Panc1 (cell line): ENCODE data around the gene ZNF273. TPM values are rescaled to one million over a fixed set of nuclear protein-coding genes. Genes with fewer than 3 reads are reported as not detected.
"Not testable (repeated sequence)": the region's sequence is repeated elsewhere in the genome, so short reads cannot be mapped to it uniquely, and the experiment has no call there.

Source experiments
- ATAC-seq: fragments of 200-7000 bp; cut with Tn5 transposase; 2 replicates; pipeline ENCODE4 v1.9.1; 2020; ENCODE audit warnings: mild to moderate bottlenecking, moderate library complexity
- BruUV-seq: library from RNA; stranded (reverse); fragments of 400-500 nt; replicated peaks from 2 replicates; lab custom pipeline; 2021; lab: Mats Ljungman, UMichigan
- CTCF ChIA-PET: fragments of 300-600 bp; sonication (Branson Sonifier 250); formaldehyde crosslinking; loops from one replicate; lab custom pipeline; 2022; ENCODE audit warnings: antibody characterized with exemption; lab: Charles Lee
- POLR2A ChIA-PET: fragments of 300-600 bp; sonication (Branson Sonifier 250); formaldehyde crosslinking; loops from one replicate; lab custom pipeline; 2022; ENCODE audit warnings: antibody characterized with exemption; lab: Charles Lee
- DNase-seq: peaks from one replicate; pipeline ENCODE4 v3.0.0-alpha.2; 2010; ENCODE audit warnings: low read depth, low spot score
- H3K27ac ChIP-seq: 2 replicates; pipeline ENCODE4 v1.5.1; 2011; ENCODE audit warnings: mild to moderate bottlenecking, low read length, inconsistent platforms
- H3K27me3 ChIP-seq: fragments of 200-500 bp; sonication (Bioruptor generic); 2 replicates; pipeline ENCODE4 v1.6.0; 2014; ENCODE audit warnings: low read length, inconsistent platforms; ENCODE audit not compliant: control insufficient read depth, insufficient read depth
- H3K36me3 ChIP-seq: fragments of 200-500 bp; sonication (Bioruptor generic); 2 replicates; pipeline ENCODE4 v1.5.1; 2014; ENCODE audit warnings: inconsistent platforms, mild to moderate bottlenecking, low read length, moderate library complexity; ENCODE audit not compliant: control insufficient read depth, insufficient read depth
- H3K4me1 ChIP-seq: 2 replicates; pipeline ENCODE4 v1.5.1; 2011; ENCODE audit warnings: inconsistent platforms, mild to moderate bottlenecking, low read length, moderate library complexity; ENCODE audit not compliant: control insufficient read depth, insufficient read depth
- H3K4me3 ChIP-seq, 2 experiments: 2 replicates each; pipeline ENCODE4 v1.5.1; 2011 to 2012; ENCODE audit warnings: low read depth in 2 of 2, low read length in 2 of 2, mild to moderate bottlenecking in 2 of 2, inconsistent platforms in 1 of 2, moderate library complexity in 1 of 2
- H3K9me3 ChIP-seq: fragments of 200-500 bp; sonication (Bioruptor generic); 2 replicates; pipeline ENCODE4 v1.5.1; 2014; ENCODE audit warnings: low read depth, mild to moderate bottlenecking, inconsistent platforms, low read length, moderate library complexity; ENCODE audit not compliant: control insufficient read depth, insufficient read depth
- POLR2AphosphoS5 ChIP-seq: IDR thresholded peaks from 2 replicates; pipeline ENCODE4 v1.6.1; 2012; ENCODE audit warnings: mild to moderate bottlenecking, low read depth, low read length, moderate library complexity
- SIN3A ChIP-seq: IDR thresholded peaks from 2 replicates; pipeline ENCODE4 v1.6.1; 2012; ENCODE audit warnings: low read depth, mild to moderate bottlenecking, low read length, moderate library complexity, borderline replicate concordance; ENCODE audit not compliant: insufficient read depth
- TCF7L2 ChIP-seq: IDR thresholded peaks from 2 replicates; pipeline ENCODE4 v1.6.1; 2011; ENCODE audit warnings: mild to moderate bottlenecking, low read depth, low read length, inconsistent platforms
- in situ Hi-C: cut with HindIII; loops from 2 replicates; pipeline ENCODE4 v1.10.0; 2016; ENCODE audit warnings: low sequenced_read_pairs, low pct_unique_long_range_greater_than_20kb
- intact Hi-C: fragments of 100-400 bp; cut with micrococcal nuclease; formaldehyde crosslinking; loops from one replicate; pipeline ENCODE4 v1.10.0; 2022; ENCODE audit not compliant: unreplicated experiment
- total RNA-seq: library from RNA; stranded (reverse); gene quantifications from one replicate; pipeline ENCODE4 v1.2.1, GENCODE V29; 2021; ENCODE audit not compliant: unreplicated experiment
- TF ChIP-seq, protein P1 (sequence below), 2 experiments: IDR thresholded peaks; 2 replicates each; pipeline ENCODE4 v1.6.1; 2011 to 2012; ENCODE audit warnings: low read depth in 2 of 2, control low read depth in 1 of 2, low read length in 1 of 2, mild to moderate bottlenecking in 1 of 2, moderate library complexity in 1 of 2; ENCODE audit not compliant: insufficient read depth in 1 of 2
- TF ChIP-seq, protein P2 (sequence below): fragments of 450-650 bp; IDR thresholded peaks from 2 replicates; pipeline ENCODE4 v1.5.1; 2017; ENCODE audit warnings: mild to moderate bottlenecking

ZNF273 gene
- total RNA-seq, 1 experiment from 2014 or later: 6.4 TPM

DNA sequence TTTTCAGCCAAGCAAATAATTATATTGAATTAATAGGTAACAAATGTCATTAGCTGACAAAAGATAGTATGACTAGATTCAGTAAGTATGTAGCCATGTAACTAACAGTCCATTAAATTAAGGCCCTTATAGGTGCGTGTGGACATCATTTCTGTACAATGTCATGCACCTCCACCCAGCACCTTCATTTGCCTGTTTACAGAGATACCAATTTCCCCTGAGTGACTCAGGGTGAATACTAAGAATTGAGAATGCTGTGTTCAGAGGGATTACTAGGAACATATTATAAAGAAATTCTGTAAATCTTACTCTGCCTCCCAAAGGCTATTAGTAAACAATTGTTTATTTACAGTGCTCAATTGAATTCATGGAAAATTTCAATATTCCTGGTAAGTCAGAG, 48.1 kb upstream of the ZNF273 start:
- ChIA-PET CTCF (no interaction called here), POLR2A (no interaction called here)
- no TSS peak for BruUV-seq
- Histone ChIP-seq H3K4me3 (no peak overlapping the region), H3K36me3 (no peaks in the 10 kb centered on the region), H3K9me3 (no peaks in the 10 kb centered on the region), H3K4me1 (no peaks in the 10 kb centered on the region; the same call in 1 of the 2 replicates), H3K27ac (no peak overlapping the region), H3K27me3 (no peaks in the 10 kb centered on the region)
- intact Hi-C loops: no loop called here
- TF ChIP-seq, protein P1, sequence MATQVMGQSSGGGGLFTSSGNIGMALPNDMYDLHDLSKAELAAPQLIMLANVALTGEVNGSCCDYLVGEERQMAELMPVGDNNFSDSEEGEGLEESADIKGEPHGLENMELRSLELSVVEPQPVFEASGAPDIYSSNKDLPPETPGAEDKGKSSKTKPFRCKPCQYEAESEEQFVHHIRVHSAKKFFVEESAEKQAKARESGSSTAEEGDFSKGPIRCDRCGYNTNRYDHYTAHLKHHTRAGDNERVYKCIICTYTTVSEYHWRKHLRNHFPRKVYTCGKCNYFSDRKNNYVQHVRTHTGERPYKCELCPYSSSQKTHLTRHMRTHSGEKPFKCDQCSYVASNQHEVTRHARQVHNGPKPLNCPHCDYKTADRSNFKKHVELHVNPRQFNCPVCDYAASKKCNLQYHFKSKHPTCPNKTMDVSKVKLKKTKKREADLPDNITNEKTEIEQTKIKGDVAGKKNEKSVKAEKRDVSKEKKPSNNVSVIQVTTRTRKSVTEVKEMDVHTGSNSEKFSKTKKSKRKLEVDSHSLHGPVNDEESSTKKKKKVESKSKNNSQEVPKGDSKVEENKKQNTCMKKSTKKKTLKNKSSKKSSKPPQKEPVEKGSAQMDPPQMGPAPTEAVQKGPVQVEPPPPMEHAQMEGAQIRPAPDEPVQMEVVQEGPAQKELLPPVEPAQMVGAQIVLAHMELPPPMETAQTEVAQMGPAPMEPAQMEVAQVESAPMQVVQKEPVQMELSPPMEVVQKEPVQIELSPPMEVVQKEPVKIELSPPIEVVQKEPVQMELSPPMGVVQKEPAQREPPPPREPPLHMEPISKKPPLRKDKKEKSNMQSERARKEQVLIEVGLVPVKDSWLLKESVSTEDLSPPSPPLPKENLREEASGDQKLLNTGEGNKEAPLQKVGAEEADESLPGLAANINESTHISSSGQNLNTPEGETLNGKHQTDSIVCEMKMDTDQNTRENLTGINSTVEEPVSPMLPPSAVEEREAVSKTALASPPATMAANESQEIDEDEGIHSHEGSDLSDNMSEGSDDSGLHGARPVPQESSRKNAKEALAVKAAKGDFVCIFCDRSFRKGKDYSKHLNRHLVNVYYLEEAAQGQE (IDR thresholded peaks at IDR 0.05; ENCODE audit: insufficient read depth in 1 of 2, low read depth in 2 of 2, low read length in 1 of 2): no peak
- TF ChIP-seq SIN3A (no peak), POLR2AphosphoS5 (no peak), TCF7L2 (no peak)
- TF ChIP-seq, protein P2, sequence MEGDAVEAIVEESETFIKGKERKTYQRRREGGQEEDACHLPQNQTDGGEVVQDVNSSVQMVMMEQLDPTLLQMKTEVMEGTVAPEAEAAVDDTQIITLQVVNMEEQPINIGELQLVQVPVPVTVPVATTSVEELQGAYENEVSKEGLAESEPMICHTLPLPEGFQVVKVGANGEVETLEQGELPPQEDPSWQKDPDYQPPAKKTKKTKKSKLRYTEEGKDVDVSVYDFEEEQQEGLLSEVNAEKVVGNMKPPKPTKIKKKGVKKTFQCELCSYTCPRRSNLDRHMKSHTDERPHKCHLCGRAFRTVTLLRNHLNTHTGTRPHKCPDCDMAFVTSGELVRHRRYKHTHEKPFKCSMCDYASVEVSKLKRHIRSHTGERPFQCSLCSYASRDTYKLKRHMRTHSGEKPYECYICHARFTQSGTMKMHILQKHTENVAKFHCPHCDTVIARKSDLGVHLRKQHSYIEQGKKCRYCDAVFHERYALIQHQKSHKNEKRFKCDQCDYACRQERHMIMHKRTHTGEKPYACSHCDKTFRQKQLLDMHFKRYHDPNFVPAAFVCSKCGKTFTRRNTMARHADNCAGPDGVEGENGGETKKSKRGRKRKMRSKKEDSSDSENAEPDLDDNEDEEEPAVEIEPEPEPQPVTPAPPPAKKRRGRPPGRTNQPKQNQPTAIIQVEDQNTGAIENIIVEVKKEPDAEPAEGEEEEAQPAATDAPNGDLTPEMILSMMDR: no peak
- in situ Hi-C loops: no loop called here
- DNase-seq (no peak), ATAC-seq (no peak)

DNA sequence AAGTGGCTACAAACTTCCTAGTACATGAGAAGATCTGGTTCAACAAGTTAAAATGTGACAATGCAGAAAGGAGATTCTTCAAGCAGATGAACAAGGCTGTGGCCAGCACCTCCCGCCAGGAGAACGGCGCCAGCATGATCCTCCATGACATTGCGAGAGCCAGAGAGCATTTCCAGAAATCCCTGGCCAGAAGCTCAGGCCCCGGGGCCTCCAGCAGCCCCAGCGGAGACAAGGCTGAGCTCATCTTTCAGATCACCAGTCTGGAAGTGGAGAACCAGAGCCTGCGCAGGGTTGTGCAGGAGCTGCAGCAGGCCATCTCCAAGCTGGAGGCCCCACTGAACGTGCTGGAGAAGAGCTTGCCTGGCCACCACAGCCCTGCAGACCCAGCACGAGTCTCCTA, 40.1 kb upstream of the ZNF273 start:
- TF ChIP-seq POLR2AphosphoS5: no peak
- TF ChIP-seq, protein P1 (IDR thresholded peaks at IDR 0.05; ENCODE audit: insufficient read depth in 1 of 2, low read depth in 2 of 2, low read length in 1 of 2): no peak
- no peak for TF ChIP-seq SIN3A
- no peak for TF ChIP-seq TCF7L2
- TF ChIP-seq, protein P2: no peak
- POLR2A ChIA-PET: no interaction called here
- in situ Hi-C loops: no loop called here

DNA sequence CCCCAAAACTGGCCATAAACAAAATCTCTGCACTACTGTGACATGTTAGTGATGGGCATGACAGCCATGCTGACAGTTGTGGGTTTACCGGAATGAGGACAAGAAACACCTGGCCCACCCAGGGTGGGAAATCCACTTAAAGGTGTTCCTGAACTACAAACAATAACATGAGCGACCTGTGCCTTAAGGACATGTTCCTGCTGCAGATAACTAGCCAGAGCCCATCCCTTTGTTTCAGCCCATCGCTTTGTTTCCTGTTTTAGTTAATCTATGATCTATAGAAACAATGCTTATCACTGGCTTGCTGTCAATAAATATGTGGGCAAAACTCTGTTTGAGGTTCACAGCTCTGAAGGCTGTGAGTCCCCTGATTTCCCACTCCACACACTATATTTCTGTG, 39.5 kb upstream of the ZNF273 start:
- H3K4me1 ChIP-seq, H3K36me3 ChIP-seq, in situ Hi-C loops, BruUV-seq, ATAC-seq, H3K27me3 ChIP-seq, H3K4me3 ChIP-seq, DNase-seq, H3K27ac ChIP-seq, CTCF ChIA-PET, POLR2A ChIA-PET, intact Hi-C loops, H3K9me3 ChIP-seq: not testable (repeated sequence)

More for the DNA sequence above, 40.1 kb upstream of the ZNF273 start:
- intact Hi-C loops: no loop called here
- Histone ChIP-seq H3K36me3 (no peaks in the 10 kb centered on the region), H3K27ac (no peak overlapping the region), H3K9me3 (no peaks in the 10 kb centered on the region), H3K4me3 (no peak overlapping the region), H3K27me3 (no peaks in the 10 kb centered on the region), H3K4me1 (no peaks in the 10 kb centered on the region)
- DNase-seq (no peak), ATAC-seq (no peak)
- BruUV-seq: no TSS peak
- CTCF ChIA-PET: no interaction called here
